ENCODE results near the gene VSTM4. TPM values are rescaled to one million over a fixed set of nuclear protein-coding genes. Genes with fewer than 3 reads are reported as not detected.

VSTM4 gene
- total and polyA plus RNA-seq, 2 of the 4 experiments (the other 2 are of a cell fraction), result 2.4 to 2.9 TPM

- Histone ChIP-seq H2BK20ac (ENCODE audit: low read depth, low read length) (no peak overlapping the region), H4K20me1 (ENCODE audit: insufficient read depth, low read length) (no peaks in the 10 kb centered on the region), H3K9me3 (ENCODE audit: control insufficient read depth, insufficient read depth, low read length) (no peaks in the 10 kb centered on the region), H2AK5ac (ENCODE audit: low read depth, low read length) (no peak overlapping the region), H2BK120ac (ENCODE audit: low read depth, low read length) (no peak overlapping the region), H3K4me2 (ENCODE audit: low read depth, low read length) (no peak overlapping the region), H2AFZ (replicated peaks; ENCODE audit: low read length, poor library complexity) (no peak overlapping the region), H4K8ac (ENCODE audit: low read depth in 2 of 2, low read length in 2 of 2) (no peak overlapping the region), H3K27ac (ENCODE audit: insufficient read depth, low read length) (no peak overlapping the region), H2AK9ac (replicated peaks; ENCODE audit: low read depth, low read length, poor library complexity) (no peak overlapping the region), H3K56ac (ENCODE audit: extremely low read depth, insufficient read depth, low read length) (no peak overlapping the region), H3K4me1 (ENCODE audit: control insufficient read depth, insufficient read depth, low read length) (peaks cover 6% of the 10 kb centered on the region; the same call in 1 of the 2 replicates), H2BK5ac (ENCODE audit: low read depth, low read length, poor library complexity, severe bottlenecking) (no peak overlapping the region), H3K18ac (ENCODE audit: low read depth, low read length) (no peak overlapping the region), H3K79me1 (ENCODE audit: low read depth in 1 of 2, low read length in 2 of 2) (no peaks in the 10 kb centered on the region), H2BK15ac (ENCODE audit: low read depth, low read length) (no peak overlapping the region), H3K14ac (replicated peaks; ENCODE audit: low read depth, low read length) (no peak overlapping the region), H3K23ac (ENCODE audit: low read depth, low read length) (no peak overlapping the region), H4K91ac (ENCODE audit: insufficient read depth, low read depth, low read length) (no peak overlapping the region), H4K5ac (ENCODE audit: low read depth, low read length) (no peak overlapping the region), H3K36me3 (ENCODE audit: control insufficient read depth, insufficient read depth, low read length) (no peaks in the 10 kb centered on the region), H3K9ac (ENCODE audit: low read depth, low read length) (no peak overlapping the region), H3K27me3 (ENCODE audit: control insufficient read depth, insufficient read depth, low read length) (peaks cover 6% of the 10 kb centered on the region), H3K4ac (ENCODE audit: low read depth, low read length) (no peak overlapping the region), H3K4me3 (ENCODE audit: insufficient read depth, low read depth, low read length) (no peak overlapping the region), H3K9me1 (ENCODE audit: insufficient read depth, low read length) (no peaks in the 10 kb centered on the region)
- ATAC-seq (ENCODE audit: low read depth) (no peak), DNase-seq (no peak)
- in situ Hi-C loops (cut with MboI; ENCODE audit: low sequenced_read_pairs) (no loop called here), intact Hi-C loops (cut with micrococcal nuclease) (no loop called here), dilution Hi-C loops (cut with HindIII; ENCODE audit: low sequenced_read_pairs, unreplicated experiment) (no loop called here)
- BruUV-seq (replicated peaks), result no TSS peak
- no peak for TF ChIP-seq BHLHE40 (IDR thresholded peaks at IDR 0.05; ENCODE audit: low read depth, low read length)
- POLR2A ChIA-PET (ENCODE audit: unreplicated experiment), result no interaction called here
- WGBS, 2 experiments (ENCODE audit: extremely low coverage in 2 of 2, insufficient read length in 1 of 2), result 76% methylated on average over 2 of the region's 4 CpGs; no CpG with 5 or more reads in 1 of the 2 experiments
- CTCF ChIA-PET, result no interaction called here
Measured at GRCh38 chr10:49010295-49010694, 105.0 kb downstream of the VSTM4 start.
